H1 (cell line): ENCODE data around the gene AVPR2.

Experiments used
- GABPA ChIP-seq: IDR thresholded peaks from 2 replicates; pipeline ENCODE4 v1.6.1; 2011; ENCODE audit warnings: mild to moderate bottlenecking, low read length, moderate library complexity, borderline replicate concordance; ENCODE audit not compliant: insufficient read depth
- NRF1 ChIP-seq: IDR thresholded peaks from 2 replicates; pipeline ENCODE4 v1.6.1; 2011; ENCODE audit warnings: mild to moderate bottlenecking, low read depth, low read length, improper control_type of control experiment
- PHF8 ChIP-seq: fragments of 200-600 bp; sonication (generic); conservative IDR thresholded peaks from 2 replicates; pipeline ENCODE4 v1.7.1; 2012; ENCODE audit warnings: low read depth, mild to moderate bottlenecking, inconsistent platforms, low read length, moderate library complexity
- SAP30 ChIP-seq: fragments of 300-600 bp; sonication (generic); IDR thresholded peaks from 2 replicates; pipeline ENCODE4 v1.7.1; 2012; ENCODE audit warnings: low read length, moderate library complexity, mild to moderate bottlenecking, inconsistent platforms; ENCODE audit not compliant: insufficient read depth, insufficient replicate concordance
- SP2 ChIP-seq: IDR thresholded peaks from 2 replicates; pipeline ENCODE4 v1.6.1; 2012; ENCODE audit warnings: mild to moderate bottlenecking, low read length, inconsistent platforms
- SUZ12 ChIP-seq: fragments of 200-600 bp; sonication (generic); IDR thresholded peaks from 2 replicates; pipeline ENCODE4 v1.6.1; 2012; ENCODE audit warnings: mild to moderate bottlenecking, inconsistent platforms, low read length, moderate library complexity, mixed read lengths
- TF ChIP-seq, protein P1 (sequence below), 3 experiments: IDR thresholded peaks; 1 replicate in 2 of 3; 2 replicates in 1 of 3; pipeline versions ENCODE4 v1.5.1 to v1.6.1; 2011; ENCODE audit warnings: low read length in 3 of 3, mild to moderate bottlenecking in 3 of 3, inconsistent platforms in 2 of 3, low read depth in 1 of 3, moderate library complexity in 1 of 3; ENCODE audit not compliant: insufficient read depth in 1 of 3; ENCODE audit errors: control extremely low read depth in 1 of 3
- TF ChIP-seq, protein P2 (sequence below): IDR thresholded peaks from 2 replicates; pipeline ENCODE4 v1.6.1; 2011; ENCODE audit warnings: low read depth, mild to moderate bottlenecking, low read length; ENCODE audit not compliant: insufficient read depth
- TF ChIP-seq, protein P3 (sequence below): fragments of 300-600 bp; sonication (generic); IDR thresholded peaks from 2 replicates; pipeline ENCODE4 v1.7.1; 2012; ENCODE audit warnings: low read length, moderate library complexity, mild to moderate bottlenecking, inconsistent platforms; ENCODE audit not compliant: insufficient replicate concordance

DNA sequence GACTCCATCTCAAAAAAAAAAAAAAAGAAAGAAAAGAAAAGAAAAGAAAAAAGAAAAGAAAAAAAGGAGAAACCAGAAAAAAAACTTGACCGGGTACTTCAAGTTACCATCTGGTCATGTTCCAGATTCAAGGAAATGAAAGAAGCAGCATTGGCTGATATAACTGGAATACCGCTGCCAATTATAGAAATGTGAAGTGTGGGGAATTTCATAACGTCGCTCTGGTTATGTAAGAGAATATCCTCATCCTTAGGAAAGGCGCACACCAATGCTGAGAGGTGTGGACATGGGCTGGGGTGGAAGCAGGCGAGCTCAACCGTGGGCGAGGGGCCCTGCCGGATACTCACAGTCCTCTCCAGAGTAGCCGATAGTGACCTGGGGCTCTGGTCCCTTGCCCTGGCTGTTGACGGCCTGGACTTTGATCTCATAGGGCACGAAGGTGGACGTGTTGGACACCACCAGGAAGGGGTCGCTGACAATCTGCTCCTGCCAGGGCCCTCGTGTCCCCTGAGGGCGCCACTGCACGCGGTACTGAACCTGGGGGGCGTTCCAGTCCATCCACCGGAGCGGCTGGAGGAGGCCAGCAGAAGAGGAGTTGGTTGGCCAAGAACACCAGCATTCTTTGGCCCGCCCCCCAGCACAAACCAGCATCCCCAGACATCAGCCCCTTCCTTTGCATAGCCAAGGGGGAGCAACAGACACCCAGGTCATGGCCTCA, 38.0 kb upstream of the AVPR2 start:
- no peak for TF ChIP-seq SAP30
- TF ChIP-seq, protein P1, sequence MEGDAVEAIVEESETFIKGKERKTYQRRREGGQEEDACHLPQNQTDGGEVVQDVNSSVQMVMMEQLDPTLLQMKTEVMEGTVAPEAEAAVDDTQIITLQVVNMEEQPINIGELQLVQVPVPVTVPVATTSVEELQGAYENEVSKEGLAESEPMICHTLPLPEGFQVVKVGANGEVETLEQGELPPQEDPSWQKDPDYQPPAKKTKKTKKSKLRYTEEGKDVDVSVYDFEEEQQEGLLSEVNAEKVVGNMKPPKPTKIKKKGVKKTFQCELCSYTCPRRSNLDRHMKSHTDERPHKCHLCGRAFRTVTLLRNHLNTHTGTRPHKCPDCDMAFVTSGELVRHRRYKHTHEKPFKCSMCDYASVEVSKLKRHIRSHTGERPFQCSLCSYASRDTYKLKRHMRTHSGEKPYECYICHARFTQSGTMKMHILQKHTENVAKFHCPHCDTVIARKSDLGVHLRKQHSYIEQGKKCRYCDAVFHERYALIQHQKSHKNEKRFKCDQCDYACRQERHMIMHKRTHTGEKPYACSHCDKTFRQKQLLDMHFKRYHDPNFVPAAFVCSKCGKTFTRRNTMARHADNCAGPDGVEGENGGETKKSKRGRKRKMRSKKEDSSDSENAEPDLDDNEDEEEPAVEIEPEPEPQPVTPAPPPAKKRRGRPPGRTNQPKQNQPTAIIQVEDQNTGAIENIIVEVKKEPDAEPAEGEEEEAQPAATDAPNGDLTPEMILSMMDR (IDR thresholded peaks at IDR 0.05; ENCODE audit: control extremely low read depth in 1 of 3, insufficient read depth in 1 of 3, low read depth in 1 of 3, low read length in 3 of 3), result no peak
- TF ChIP-seq, protein P2, sequence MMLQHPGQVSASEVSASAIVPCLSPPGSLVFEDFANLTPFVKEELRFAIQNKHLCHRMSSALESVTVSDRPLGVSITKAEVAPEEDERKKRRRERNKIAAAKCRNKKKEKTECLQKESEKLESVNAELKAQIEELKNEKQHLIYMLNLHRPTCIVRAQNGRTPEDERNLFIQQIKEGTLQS, result no peak
- no peak for TF ChIP-seq SUZ12
- TF ChIP-seq PHF8, result no peak
- TF ChIP-seq SP2, result no peak
- TF ChIP-seq NRF1, result no peak
- TF ChIP-seq, protein P3, sequence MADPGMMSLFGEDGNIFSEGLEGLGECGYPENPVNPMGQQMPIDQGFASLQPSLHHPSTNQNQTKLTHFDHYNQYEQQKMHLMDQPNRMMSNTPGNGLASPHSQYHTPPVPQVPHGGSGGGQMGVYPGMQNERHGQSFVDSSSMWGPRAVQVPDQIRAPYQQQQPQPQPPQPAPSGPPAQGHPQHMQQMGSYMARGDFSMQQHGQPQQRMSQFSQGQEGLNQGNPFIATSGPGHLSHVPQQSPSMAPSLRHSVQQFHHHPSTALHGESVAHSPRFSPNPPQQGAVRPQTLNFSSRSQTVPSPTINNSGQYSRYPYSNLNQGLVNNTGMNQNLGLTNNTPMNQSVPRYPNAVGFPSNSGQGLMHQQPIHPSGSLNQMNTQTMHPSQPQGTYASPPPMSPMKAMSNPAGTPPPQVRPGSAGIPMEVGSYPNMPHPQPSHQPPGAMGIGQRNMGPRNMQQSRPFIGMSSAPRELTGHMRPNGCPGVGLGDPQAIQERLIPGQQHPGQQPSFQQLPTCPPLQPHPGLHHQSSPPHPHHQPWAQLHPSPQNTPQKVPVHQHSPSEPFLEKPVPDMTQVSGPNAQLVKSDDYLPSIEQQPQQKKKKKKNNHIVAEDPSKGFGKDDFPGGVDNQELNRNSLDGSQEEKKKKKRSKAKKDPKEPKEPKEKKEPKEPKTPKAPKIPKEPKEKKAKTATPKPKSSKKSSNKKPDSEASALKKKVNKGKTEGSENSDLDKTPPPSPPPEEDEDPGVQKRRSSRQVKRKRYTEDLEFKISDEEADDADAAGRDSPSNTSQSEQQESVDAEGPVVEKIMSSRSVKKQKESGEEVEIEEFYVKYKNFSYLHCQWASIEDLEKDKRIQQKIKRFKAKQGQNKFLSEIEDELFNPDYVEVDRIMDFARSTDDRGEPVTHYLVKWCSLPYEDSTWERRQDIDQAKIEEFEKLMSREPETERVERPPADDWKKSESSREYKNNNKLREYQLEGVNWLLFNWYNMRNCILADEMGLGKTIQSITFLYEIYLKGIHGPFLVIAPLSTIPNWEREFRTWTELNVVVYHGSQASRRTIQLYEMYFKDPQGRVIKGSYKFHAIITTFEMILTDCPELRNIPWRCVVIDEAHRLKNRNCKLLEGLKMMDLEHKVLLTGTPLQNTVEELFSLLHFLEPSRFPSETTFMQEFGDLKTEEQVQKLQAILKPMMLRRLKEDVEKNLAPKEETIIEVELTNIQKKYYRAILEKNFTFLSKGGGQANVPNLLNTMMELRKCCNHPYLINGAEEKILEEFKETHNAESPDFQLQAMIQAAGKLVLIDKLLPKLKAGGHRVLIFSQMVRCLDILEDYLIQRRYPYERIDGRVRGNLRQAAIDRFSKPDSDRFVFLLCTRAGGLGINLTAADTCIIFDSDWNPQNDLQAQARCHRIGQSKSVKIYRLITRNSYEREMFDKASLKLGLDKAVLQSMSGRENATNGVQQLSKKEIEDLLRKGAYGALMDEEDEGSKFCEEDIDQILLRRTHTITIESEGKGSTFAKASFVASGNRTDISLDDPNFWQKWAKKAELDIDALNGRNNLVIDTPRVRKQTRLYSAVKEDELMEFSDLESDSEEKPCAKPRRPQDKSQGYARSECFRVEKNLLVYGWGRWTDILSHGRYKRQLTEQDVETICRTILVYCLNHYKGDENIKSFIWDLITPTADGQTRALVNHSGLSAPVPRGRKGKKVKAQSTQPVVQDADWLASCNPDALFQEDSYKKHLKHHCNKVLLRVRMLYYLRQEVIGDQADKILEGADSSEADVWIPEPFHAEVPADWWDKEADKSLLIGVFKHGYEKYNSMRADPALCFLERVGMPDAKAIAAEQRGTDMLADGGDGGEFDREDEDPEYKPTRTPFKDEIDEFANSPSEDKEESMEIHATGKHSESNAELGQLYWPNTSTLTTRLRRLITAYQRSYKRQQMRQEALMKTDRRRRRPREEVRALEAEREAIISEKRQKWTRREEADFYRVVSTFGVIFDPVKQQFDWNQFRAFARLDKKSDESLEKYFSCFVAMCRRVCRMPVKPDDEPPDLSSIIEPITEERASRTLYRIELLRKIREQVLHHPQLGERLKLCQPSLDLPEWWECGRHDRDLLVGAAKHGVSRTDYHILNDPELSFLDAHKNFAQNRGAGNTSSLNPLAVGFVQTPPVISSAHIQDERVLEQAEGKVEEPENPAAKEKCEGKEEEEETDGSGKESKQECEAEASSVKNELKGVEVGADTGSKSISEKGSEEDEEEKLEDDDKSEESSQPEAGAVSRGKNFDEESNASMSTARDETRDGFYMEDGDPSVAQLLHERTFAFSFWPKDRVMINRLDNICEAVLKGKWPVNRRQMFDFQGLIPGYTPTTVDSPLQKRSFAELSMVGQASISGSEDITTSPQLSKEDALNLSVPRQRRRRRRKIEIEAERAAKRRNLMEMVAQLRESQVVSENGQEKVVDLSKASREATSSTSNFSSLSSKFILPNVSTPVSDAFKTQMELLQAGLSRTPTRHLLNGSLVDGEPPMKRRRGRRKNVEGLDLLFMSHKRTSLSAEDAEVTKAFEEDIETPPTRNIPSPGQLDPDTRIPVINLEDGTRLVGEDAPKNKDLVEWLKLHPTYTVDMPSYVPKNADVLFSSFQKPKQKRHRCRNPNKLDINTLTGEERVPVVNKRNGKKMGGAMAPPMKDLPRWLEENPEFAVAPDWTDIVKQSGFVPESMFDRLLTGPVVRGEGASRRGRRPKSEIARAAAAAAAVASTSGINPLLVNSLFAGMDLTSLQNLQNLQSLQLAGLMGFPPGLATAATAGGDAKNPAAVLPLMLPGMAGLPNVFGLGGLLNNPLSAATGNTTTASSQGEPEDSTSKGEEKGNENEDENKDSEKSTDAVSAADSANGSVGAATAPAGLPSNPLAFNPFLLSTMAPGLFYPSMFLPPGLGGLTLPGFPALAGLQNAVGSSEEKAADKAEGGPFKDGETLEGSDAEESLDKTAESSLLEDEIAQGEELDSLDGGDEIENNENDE, result no peak
- TF ChIP-seq GABPA, result no peak
